ENCODE data around the gene SLC39A11. TPM values are rescaled to one million over a fixed set of nuclear protein-coding genes. Genes with fewer than 3 reads are reported as not detected.
"Not testable (repeated sequence)": the region's sequence is repeated elsewhere in the genome, so short reads cannot be mapped to it uniquely, and the experiment has no call there.

SLC39A11 gene
- total and polyA plus RNA-seq, 4 donors, result 9.3 to 49.3 (median 24.7) TPM

- no peak for ATAC-seq (ENCODE audit: insufficient read depth, low FRiP score)
- Histone ChIP-seq H3K36me3 (ENCODE audit: control insufficient read depth in 4 of 4, insufficient read depth in 4 of 4, low read length in 4 of 4) (no peaks in the 10 kb centered on the region), H3K4me3 (no peak overlapping the region), H3K27me3 (ENCODE audit: control insufficient read depth in 3 of 3, insufficient read depth in 3 of 3, low read length in 2 of 3) (no peaks in the 10 kb centered on the region), H3K9me3 (ENCODE audit: control insufficient read depth in 4 of 4, insufficient read depth in 3 of 4, low read length in 3 of 4) (peaks cover 0 to 2% (median 0%) of the 10 kb centered on the region in 4 donors), H3K9ac (ENCODE audit: insufficient read depth in 1 of 2, low read length in 2 of 2) (no peak overlapping the region), H3K27ac (ENCODE audit: low read depth in 1 of 2, low read length in 1 of 2) (no peak overlapping the region), H3K4me1 (ENCODE audit: control insufficient read depth in 5 of 5, insufficient read depth in 5 of 5, low read length in 5 of 5) (peaks cover 0 to 1% (median 0%) of the 10 kb centered on the region in 5 donors)
- no peak for TF ChIP-seq CTCF (IDR thresholded peaks at IDR 0.05; ENCODE audit: control extremely low read depth, extremely low read depth)
- DNase-seq, result no peak
- 50 to 88% methylated on average over 7 of the region's 7 CpGs for WGBS, 2 donors
Observed at GRCh38 chr17:73060721-73061120, 31.8 kb downstream of the SLC39A11 start.

- not testable (repeated sequence) for ATAC-seq (ENCODE audit: insufficient read depth, low FRiP score); H3K36me3 ChIP-seq (ENCODE audit: control insufficient read depth in 4 of 4, insufficient read depth in 4 of 4, low read length in 4 of 4); H3K9me3 ChIP-seq (ENCODE audit: control insufficient read depth in 4 of 4, insufficient read depth in 3 of 4, low read length in 3 of 4); H3K4me3 ChIP-seq; DNase-seq; H3K4me1 ChIP-seq (ENCODE audit: control insufficient read depth in 5 of 5, insufficient read depth in 5 of 5, low read length in 5 of 5); H3K27me3 ChIP-seq (ENCODE audit: control insufficient read depth in 3 of 3, insufficient read depth in 3 of 3, low read length in 2 of 3); H3K27ac ChIP-seq (ENCODE audit: low read depth in 1 of 2, low read length in 1 of 2); H3K9ac ChIP-seq (ENCODE audit: insufficient read depth in 1 of 2, low read length in 2 of 2)
- WGBS, 2 donors, result 91 to 93% methylated on average over 4 of the region's 4 CpGs
Observed at GRCh38 chr17:73059713-73060112, 32.8 kb downstream of the SLC39A11 start.

GRCh38 chr17:73058022-73058421 lies 34.5 kb downstream of the SLC39A11 start:
- DNase-seq, result no peak
- no peaks in the 10 kb centered on the region for H3K27me3 ChIP-seq (ENCODE audit: control insufficient read depth in 3 of 3, insufficient read depth in 3 of 3, low read length in 2 of 3)
- no peaks in the 10 kb centered on the region for H3K9me3 ChIP-seq (ENCODE audit: control insufficient read depth in 4 of 4, insufficient read depth in 3 of 4, low read length in 3 of 4)
- H3K27ac ChIP-seq (ENCODE audit: low read depth in 1 of 2, low read length in 1 of 2), result no peak overlapping the region
- no peak for TF ChIP-seq CTCF (IDR thresholded peaks at IDR 0.05; ENCODE audit: control extremely low read depth, extremely low read depth)
- H3K36me3 ChIP-seq (ENCODE audit: control insufficient read depth in 4 of 4, insufficient read depth in 4 of 4, low read length in 4 of 4), result peaks cover 0 to 1% (median 0%) of the 10 kb centered on the region in 4 donors
- WGBS, 2 donors, result 92 to 96% methylated on average over 6 of the region's 6 CpGs
- ATAC-seq (ENCODE audit: insufficient read depth, low FRiP score), result no peak
- no peak overlapping the region for H3K9ac ChIP-seq (ENCODE audit: insufficient read depth in 1 of 2, low read length in 2 of 2)
- H3K4me3 ChIP-seq, result no peak overlapping the region
- no peaks in the 10 kb centered on the region for H3K4me1 ChIP-seq (ENCODE audit: control insufficient read depth in 5 of 5, insufficient read depth in 5 of 5, low read length in 5 of 5)

- Histone ChIP-seq H3K27ac (ENCODE audit: low read depth in 1 of 2, low read length in 1 of 2) (no peak overlapping the region), H3K27me3 (ENCODE audit: control insufficient read depth in 3 of 3, insufficient read depth in 3 of 3, low read length in 2 of 3) (no peaks in the 10 kb centered on the region), H3K36me3 (ENCODE audit: control insufficient read depth in 4 of 4, insufficient read depth in 4 of 4, low read length in 4 of 4) (peaks cover 0 to 1% (median 0%) of the 10 kb centered on the region in 4 donors), H3K9me3 (ENCODE audit: control insufficient read depth in 4 of 4, insufficient read depth in 3 of 4, low read length in 3 of 4) (no peaks in the 10 kb centered on the region), H3K4me3 (no peak overlapping the region), H3K4me1 (ENCODE audit: control insufficient read depth in 5 of 5, insufficient read depth in 5 of 5, low read length in 5 of 5) (no peaks in the 10 kb centered on the region), H3K9ac (ENCODE audit: insufficient read depth in 1 of 2, low read length in 2 of 2) (no peak overlapping the region)
- no peak for TF ChIP-seq CTCF (IDR thresholded peaks at IDR 0.05; ENCODE audit: control extremely low read depth, extremely low read depth)
- DNase-seq (no peak), ATAC-seq (ENCODE audit: insufficient read depth, low FRiP score) (no peak)
- WGBS, 2 donors, result 96 to 98% methylated on average over 5 of the region's 5 CpGs
Observed at GRCh38 chr17:73057196-73057595, 35.3 kb downstream of the SLC39A11 start.

Data from lung (tissue), 12 donors.